ENCODE results near the gene UACA. TPM values are rescaled to one million over a fixed set of nuclear protein-coding genes. Genes with fewer than 3 reads are reported as not detected.

UACA gene
- total and polyA plus RNA-seq, 2 experiments from 2014 or later: 21.5 to 35.8 TPM

DNA sequence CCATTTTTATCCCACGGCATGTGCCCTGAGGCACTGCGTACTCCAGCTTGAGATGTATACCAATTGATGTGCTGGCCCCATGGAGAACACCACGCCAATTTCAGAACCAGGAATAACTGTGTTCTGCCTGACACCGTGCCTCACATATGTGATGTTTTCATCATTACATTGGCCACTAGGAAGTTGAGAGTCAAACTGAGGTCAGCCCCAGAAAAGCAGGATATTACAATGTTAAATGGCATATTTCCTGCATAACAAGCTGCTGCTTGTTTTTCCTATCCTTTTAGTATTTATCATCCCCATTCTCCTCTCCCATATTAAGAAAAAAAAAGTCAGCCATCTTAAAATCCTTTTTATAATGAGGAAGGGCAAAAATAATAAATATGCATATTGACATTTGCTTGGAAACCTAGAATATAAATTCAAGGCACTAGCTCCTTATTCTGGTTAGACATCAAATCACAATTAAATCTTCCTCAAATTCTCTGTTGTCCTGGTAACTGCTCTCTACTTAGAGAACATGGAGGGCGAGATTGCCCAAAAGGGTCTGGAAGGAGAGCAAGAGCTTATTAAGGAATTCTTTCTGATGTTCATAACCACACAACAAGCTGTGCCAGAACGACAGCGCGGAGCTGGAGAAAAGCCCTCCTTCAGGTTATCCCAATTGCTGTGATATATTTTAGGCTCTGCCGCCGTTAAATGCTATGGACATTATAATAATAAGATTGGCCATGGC, 112.6 kb downstream of the UACA start (continued):
- no peak for TF ChIP-seq ZNF331 (CRISPR knock-in tag; IDR thresholded peaks at IDR 0.05; ENCODE audit: low read depth)
- TF ChIP-seq, protein P1, sequence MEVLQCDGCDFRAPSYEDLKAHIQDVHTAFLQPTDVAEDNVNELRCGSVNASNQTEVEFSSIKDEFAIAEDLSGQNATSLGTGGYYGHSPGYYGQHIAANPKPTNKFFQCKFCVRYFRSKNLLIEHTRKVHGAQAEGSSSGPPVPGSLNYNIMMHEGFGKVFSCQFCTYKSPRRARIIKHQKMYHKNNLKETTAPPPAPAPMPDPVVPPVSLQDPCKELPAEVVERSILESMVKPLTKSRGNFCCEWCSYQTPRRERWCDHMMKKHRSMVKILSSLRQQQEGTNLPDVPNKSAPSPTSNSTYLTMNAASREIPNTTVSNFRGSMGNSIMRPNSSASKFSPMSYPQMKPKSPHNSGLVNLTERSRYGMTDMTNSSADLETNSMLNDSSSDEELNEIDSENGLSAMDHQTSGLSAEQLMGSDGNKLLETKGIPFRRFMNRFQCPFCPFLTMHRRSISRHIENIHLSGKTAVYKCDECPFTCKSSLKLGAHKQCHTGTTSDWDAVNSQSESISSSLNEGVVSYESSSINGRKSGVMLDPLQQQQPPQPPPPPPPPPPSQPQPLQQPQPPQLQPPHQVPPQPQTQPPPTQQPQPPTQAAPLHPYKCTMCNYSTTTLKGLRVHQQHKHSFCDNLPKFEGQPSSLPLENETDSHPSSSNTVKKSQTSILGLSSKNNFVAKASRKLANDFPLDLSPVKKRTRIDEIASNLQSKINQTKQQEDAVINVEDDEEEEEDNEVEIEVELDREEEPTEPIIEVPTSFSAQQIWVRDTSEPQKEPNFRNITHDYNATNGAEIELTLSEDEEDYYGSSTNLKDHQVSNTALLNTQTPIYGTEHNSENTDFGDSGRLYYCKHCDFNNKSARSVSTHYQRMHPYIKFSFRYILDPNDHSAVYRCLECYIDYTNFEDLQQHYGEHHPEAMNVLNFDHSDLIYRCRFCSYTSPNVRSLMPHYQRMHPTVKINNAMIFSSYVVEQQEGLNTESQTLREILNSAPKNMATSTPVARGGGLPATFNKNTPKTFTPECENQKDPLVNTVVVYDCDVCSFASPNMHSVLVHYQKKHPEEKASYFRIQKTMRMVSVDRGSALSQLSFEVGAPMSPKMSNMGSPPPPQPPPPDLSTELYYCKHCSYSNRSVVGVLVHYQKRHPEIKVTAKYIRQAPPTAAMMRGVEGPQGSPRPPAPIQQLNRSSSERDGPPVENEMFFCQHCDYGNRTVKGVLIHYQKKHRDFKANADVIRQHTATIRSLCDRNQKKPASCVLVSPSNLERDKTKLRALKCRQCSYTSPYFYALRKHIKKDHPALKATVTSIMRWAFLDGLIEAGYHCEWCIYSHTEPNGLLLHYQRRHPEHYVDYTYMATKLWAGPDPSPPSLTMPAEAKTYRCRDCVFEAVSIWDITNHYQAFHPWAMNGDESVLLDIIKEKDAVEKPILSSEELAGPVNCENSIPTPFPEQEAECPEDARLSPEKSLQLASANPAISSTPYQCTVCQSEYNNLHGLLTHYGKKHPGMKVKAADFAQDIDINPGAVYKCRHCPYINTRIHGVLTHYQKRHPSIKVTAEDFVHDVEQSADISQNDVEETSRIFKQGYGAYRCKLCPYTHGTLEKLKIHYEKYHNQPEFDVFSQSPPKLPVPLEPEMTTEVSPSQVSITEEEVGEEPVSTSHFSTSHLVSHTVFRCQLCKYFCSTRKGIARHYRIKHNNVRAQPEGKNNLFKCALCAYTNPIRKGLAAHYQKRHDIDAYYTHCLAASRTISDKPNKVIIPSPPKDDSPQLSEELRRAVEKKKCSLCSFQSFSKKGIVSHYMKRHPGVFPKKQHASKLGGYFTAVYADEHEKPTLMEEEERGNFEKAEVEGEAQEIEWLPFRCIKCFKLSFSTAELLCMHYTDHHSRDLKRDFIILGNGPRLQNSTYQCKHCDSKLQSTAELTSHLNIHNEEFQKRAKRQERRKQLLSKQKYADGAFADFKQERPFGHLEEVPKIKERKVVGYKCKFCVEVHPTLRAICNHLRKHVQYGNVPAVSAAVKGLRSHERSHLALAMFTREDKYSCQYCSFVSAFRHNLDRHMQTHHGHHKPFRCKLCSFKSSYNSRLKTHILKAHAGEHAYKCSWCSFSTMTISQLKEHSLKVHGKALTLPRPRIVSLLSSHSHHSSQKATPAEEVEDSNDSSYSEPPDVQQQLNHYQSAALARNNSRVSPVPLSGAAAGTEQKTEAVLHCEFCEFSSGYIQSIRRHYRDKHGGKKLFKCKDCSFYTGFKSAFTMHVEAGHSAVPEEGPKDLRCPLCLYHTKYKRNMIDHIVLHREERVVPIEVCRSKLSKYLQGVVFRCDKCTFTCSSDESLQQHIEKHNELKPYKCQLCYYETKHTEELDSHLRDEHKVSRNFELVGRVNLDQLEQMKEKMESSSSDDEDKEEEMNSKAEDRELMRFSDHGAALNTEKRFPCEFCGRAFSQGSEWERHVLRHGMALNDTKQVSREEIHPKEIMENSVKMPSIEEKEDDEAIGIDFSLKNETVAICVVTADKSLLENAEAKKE (CRISPR knock-in tag; IDR thresholded peaks at IDR 0.05): no peak
- TF ChIP-seq JUNB (IDR thresholded peaks at IDR 0.05; ENCODE audit: unreplicated experiment): no peak

DNA sequence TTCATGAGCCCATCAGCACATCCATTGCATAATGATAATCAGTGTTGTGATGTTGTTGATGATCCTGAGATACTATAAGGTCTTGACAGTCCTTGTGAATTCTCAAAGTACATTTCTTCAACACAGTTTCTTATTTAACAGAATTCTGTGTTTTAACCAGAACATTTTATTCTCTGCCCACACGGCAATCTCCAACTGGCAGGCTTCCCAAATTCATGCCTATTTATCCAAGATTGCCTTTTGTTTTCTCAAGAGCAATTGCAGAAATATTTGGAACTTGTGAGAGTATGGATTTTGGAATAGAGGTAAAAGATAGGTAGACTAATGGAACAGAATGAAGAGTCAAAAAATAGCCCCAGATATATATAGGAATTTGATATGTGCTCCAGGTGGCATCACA, 116.0 kb downstream of the UACA start:
- Mint-ChIP-seq H3K27me3 (ENCODE audit: insufficient read depth, low read depth, poor library complexity) (peaks cover 1% of the 10 kb centered on the region), H3K4me1 (peaks cover 2% of the 10 kb centered on the region; the same call in 2 of the 3 replicates), H3K27ac (no peak overlapping the region), H3K4me3 (no peak overlapping the region), H3K36me3 (ENCODE audit: low read depth) (no peaks in the 10 kb centered on the region), H3K9me3 (no peaks in the 10 kb centered on the region)
- Histone ChIP-seq H3K4me2 (no peak overlapping the region), H3K4me3 (no peak overlapping the region), H3K4me1 (ENCODE audit: insufficient read depth) (no peaks in the 10 kb centered on the region), H3K79me2 (replicated peaks; ENCODE audit: insufficient read depth) (no peaks in the 10 kb centered on the region), H3K27me3 (ENCODE audit: insufficient read depth) (no peaks in the 10 kb centered on the region), H2AFZ (no peak overlapping the region), H3F3A (replicated peaks; ENCODE audit: low read depth) (no peaks in the 10 kb centered on the region), H3K27ac (ENCODE audit: low read depth) (no peak overlapping the region), H4K20me1 (replicated peaks; ENCODE audit: insufficient read depth) (no peaks in the 10 kb centered on the region), H3K9me2 (ENCODE audit: insufficient read depth) (no peaks in the 10 kb centered on the region), H3K36me3 (ENCODE audit: insufficient read depth) (no peaks in the 10 kb centered on the region)
- DNase-seq (ENCODE audit: low spot score) (no peak), ATAC-seq (no peak)
- TF ChIP-seq EZH2 (IDR thresholded peaks at IDR 0.05; ENCODE audit: low read depth, unreplicated experiment) (no peak), JUNB (IDR thresholded peaks at IDR 0.05; ENCODE audit: unreplicated experiment) (no peak), NANOG (IDR thresholded peaks at IDR 0.05; ENCODE audit: borderline replicate concordance) (no peak), ETS1 (IDR thresholded peaks at IDR 0.05) (no peak), EZH2phosphoT487 (IDR thresholded peaks at IDR 0.05; ENCODE audit: unreplicated experiment) (no peak), ZNF331 (CRISPR knock-in tag; IDR thresholded peaks at IDR 0.05; ENCODE audit: low read depth) (no peak)
- TF ChIP-seq, protein P1 (CRISPR knock-in tag; IDR thresholded peaks at IDR 0.05): no peak

Data from GM23338 (cell line).